ENCODE results near the gene NKD2.

GRCh38 chr5:1001406-1002270, 7.0 kb upstream of the NKD2 start:
- TF ChIP-seq CTCF (IDR thresholded peaks at IDR 0.05; ENCODE audit: low read depth, low read length, poor library complexity, severe bottlenecking) (no peak), EZH2phosphoT487 (IDR thresholded peaks at IDR 0.05; ENCODE audit: borderline replicate concordance, low read length) (no peak)

Measured in DOHH2 (cell line).